ENCODE measurements around the gene SDK2. TPM values are rescaled to one million over a fixed set of nuclear protein-coding genes. Genes with fewer than 3 reads are reported as not detected.

The SDK2 gene
- total RNA-seq, 1 donor, result under 0.01 TPM

DNA sequence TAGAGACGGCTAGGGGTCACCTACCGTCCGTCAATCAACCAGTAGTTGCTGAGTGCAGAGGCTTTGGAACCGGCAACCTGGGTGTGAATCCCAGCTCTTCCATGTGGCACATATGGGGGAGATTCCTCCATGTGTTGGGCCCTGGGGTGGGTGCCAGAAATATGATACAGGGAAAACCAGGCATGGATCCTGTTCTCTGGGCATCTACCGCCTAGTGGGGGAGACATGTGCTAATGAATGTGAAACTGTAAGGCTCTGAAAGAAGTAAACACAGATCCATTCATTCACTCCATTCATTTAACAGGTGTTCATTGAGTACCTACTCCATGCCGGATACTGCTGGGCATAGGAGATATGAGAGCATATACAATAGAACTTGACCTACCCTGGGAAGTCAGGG lies 39.5 kb upstream of the SDK2 start:
- H3K4me1 ChIP-seq (ENCODE audit: insufficient read depth, low read length), result no peaks in the 10 kb centered on the region
- no peaks in the 10 kb centered on the region for H4K20me1 ChIP-seq (ENCODE audit: insufficient read depth, low read length)
- no peaks in the 10 kb centered on the region for H3K36me3 ChIP-seq (ENCODE audit: insufficient read depth, low read length)
- H3K79me2 ChIP-seq (ENCODE audit: insufficient read depth, low read length), result no peaks in the 10 kb centered on the region
- no peak overlapping the region for H3K4me2 ChIP-seq (ENCODE audit: insufficient read depth, low read length)
- no peak overlapping the region for H2AFZ ChIP-seq (ENCODE audit: low read length)
- no peak for DNase-seq (ENCODE audit: insufficient read length, low spot score, missing footprints)
- TF ChIP-seq, protein P1, sequence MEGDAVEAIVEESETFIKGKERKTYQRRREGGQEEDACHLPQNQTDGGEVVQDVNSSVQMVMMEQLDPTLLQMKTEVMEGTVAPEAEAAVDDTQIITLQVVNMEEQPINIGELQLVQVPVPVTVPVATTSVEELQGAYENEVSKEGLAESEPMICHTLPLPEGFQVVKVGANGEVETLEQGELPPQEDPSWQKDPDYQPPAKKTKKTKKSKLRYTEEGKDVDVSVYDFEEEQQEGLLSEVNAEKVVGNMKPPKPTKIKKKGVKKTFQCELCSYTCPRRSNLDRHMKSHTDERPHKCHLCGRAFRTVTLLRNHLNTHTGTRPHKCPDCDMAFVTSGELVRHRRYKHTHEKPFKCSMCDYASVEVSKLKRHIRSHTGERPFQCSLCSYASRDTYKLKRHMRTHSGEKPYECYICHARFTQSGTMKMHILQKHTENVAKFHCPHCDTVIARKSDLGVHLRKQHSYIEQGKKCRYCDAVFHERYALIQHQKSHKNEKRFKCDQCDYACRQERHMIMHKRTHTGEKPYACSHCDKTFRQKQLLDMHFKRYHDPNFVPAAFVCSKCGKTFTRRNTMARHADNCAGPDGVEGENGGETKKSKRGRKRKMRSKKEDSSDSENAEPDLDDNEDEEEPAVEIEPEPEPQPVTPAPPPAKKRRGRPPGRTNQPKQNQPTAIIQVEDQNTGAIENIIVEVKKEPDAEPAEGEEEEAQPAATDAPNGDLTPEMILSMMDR (IDR thresholded peaks at IDR 0.05; ENCODE audit: extremely low read depth, low read depth, low read length), result no peak
- no peaks in the 10 kb centered on the region for H3K27me3 ChIP-seq (ENCODE audit: insufficient read depth, low read length)
- no peak overlapping the region for H3K4me3 ChIP-seq (ENCODE audit: insufficient read depth, low read length)
- no peaks in the 10 kb centered on the region for H3K9me3 ChIP-seq (ENCODE audit: low read depth, low read length)
- H3K27ac ChIP-seq (ENCODE audit: low read depth, low read length), result no peak overlapping the region

GRCh38 chr17:73681946-73682345 lies 37.7 kb upstream of the SDK2 start:
- H3K36me3 ChIP-seq (ENCODE audit: insufficient read depth, low read length), result no peaks in the 10 kb centered on the region
- H3K4me2 ChIP-seq (ENCODE audit: insufficient read depth, low read length), result no peak overlapping the region
- H3K27ac ChIP-seq (ENCODE audit: low read depth, low read length), result no peak overlapping the region
- TF ChIP-seq, protein P1 (IDR thresholded peaks at IDR 0.05; ENCODE audit: extremely low read depth, low read depth, low read length), result no peak
- no peak for DNase-seq (ENCODE audit: insufficient read length, low spot score, missing footprints)
- H3K4me1 ChIP-seq (ENCODE audit: insufficient read depth, low read length), result no peaks in the 10 kb centered on the region
- H4K20me1 ChIP-seq (ENCODE audit: insufficient read depth, low read length), result no peaks in the 10 kb centered on the region
- H3K79me2 ChIP-seq (ENCODE audit: insufficient read depth, low read length), result no peaks in the 10 kb centered on the region
- no peak overlapping the region for H2AFZ ChIP-seq (ENCODE audit: low read length)
- H3K27me3 ChIP-seq (ENCODE audit: insufficient read depth, low read length), result no peaks in the 10 kb centered on the region
- H3K9me3 ChIP-seq (ENCODE audit: low read depth, low read length), result no peaks in the 10 kb centered on the region
- H3K4me3 ChIP-seq (ENCODE audit: insufficient read depth, low read length), result no peak overlapping the region

DNA sequence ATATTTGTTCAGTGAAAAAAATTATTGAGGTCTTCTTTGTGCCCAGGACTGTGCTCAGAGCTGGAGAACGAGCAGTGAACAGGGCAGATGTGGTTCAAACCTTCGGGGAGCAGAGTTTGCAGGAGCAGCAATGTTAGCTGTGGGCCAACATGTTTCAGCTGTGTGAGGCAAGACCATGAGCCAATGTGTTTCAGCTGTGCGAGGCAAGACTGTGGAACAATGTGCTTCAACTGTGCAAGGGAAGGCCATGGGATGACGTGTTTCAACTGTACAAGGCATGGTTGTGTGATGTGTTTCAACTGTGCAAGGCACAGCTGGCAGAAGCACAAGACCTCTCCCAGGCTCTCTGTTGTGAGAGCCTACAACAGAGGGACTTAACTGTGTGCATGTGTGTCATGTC lies 35.2 kb upstream of the SDK2 start:
- H3K36me3 ChIP-seq (ENCODE audit: insufficient read depth, low read length), result no peaks in the 10 kb centered on the region
- H3K27me3 ChIP-seq (ENCODE audit: insufficient read depth, low read length), result no peaks in the 10 kb centered on the region
- H3K4me1 ChIP-seq (ENCODE audit: insufficient read depth, low read length), result no peaks in the 10 kb centered on the region
- H3K79me2 ChIP-seq (ENCODE audit: insufficient read depth, low read length), result no peaks in the 10 kb centered on the region
- no peak for DNase-seq (ENCODE audit: insufficient read length, low spot score, missing footprints)
- no peaks in the 10 kb centered on the region for H4K20me1 ChIP-seq (ENCODE audit: insufficient read depth, low read length)
- H3K9me3 ChIP-seq (ENCODE audit: low read depth, low read length), result no peaks in the 10 kb centered on the region
- H3K4me2 ChIP-seq (ENCODE audit: insufficient read depth, low read length), result no peak overlapping the region
- no peak overlapping the region for H2AFZ ChIP-seq (ENCODE audit: low read length)
- H3K27ac ChIP-seq (ENCODE audit: low read depth, low read length), result no peak overlapping the region
- TF ChIP-seq, protein P1 (IDR thresholded peaks at IDR 0.05; ENCODE audit: extremely low read depth, low read depth, low read length), result no peak
- no peak overlapping the region for H3K4me3 ChIP-seq (ENCODE audit: insufficient read depth, low read length)

DNA sequence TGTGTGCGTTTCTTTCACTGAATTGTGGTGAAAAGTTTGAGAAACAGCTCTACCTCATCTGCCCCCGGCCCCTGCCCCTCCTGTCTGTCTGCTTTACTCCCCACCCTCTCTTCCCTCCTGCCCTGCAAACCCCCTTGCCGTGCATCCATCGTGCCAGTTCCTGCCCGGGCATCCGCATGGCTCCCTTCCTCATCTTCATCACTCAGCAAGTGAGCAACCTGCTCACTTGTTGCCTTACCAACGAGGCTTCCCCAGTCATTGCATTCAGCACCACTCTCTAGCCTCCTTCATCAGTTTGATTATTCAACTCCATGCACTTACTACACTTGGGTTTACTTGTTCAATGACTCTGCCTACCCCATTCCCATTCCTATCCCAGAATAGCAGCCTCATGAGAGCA lies 34.8 kb upstream of the SDK2 start:
- Histone ChIP-seq H3K79me2 (ENCODE audit: insufficient read depth, low read length) (no peaks in the 10 kb centered on the region), H3K27ac (ENCODE audit: low read depth, low read length) (no peak overlapping the region), H4K20me1 (ENCODE audit: insufficient read depth, low read length) (no peaks in the 10 kb centered on the region), H3K4me3 (ENCODE audit: insufficient read depth, low read length) (no peak overlapping the region), H3K27me3 (ENCODE audit: insufficient read depth, low read length) (no peaks in the 10 kb centered on the region), H2AFZ (ENCODE audit: low read length) (no peak overlapping the region), H3K4me2 (ENCODE audit: insufficient read depth, low read length) (no peak overlapping the region), H3K9me3 (ENCODE audit: low read depth, low read length) (no peaks in the 10 kb centered on the region), H3K4me1 (ENCODE audit: insufficient read depth, low read length) (no peaks in the 10 kb centered on the region), H3K36me3 (ENCODE audit: insufficient read depth, low read length) (no peaks in the 10 kb centered on the region)
- TF ChIP-seq, protein P1 (IDR thresholded peaks at IDR 0.05; ENCODE audit: extremely low read depth, low read depth, low read length), result no peak
- no peak for DNase-seq (ENCODE audit: insufficient read length, low spot score, missing footprints)
